ENCODE results near the gene SNX2. TPM values are rescaled to one million over a fixed set of nuclear protein-coding genes. Genes with fewer than 3 reads are reported as not detected.

Gene SNX2
- total RNA-seq, 2 donors from 2014 or later: 14.8 to 34.0 TPM

GRCh38 chr5:122781465-122781864 is 6.6 kb downstream of the SNX2 start:
- H3K4me3 ChIP-seq: no peak overlapping the region
- no peak for TF ChIP-seq POLR2A (IDR thresholded peaks at IDR 0.05)
- ATAC-seq: no peak
- H3K36me3 ChIP-seq (replicated peaks in 1 of 2; ENCODE audit: insufficient read depth in 1 of 2, low read depth in 2 of 2): no peaks in the 10 kb centered on the region
- intact Hi-C loops (cut with DNase I): no loop called here
- H3K9me3 ChIP-seq: no peaks in the 10 kb centered on the region
- no peak overlapping the region for H3K27ac ChIP-seq
- no peak for DNase-seq
- H3K27me3 ChIP-seq: no peaks in the 10 kb centered on the region
- WGBS, 2 donors: 0 to 95% methylated on average over 1 of the region's 1 CpG
- peaks cover 17% of the 10 kb centered on the region for H3K4me1 ChIP-seq

GRCh38 chr5:122785294-122785693 is 10.4 kb downstream of the SNX2 start:
- no peak for DNase-seq
- TF ChIP-seq POLR2A (IDR thresholded peaks at IDR 0.05) (no peak), CTCF (IDR thresholded peaks at IDR 0.05) (no peak)
- Histone ChIP-seq H3K4me3 (no peak overlapping the region), H3K27ac (no peak overlapping the region), H3K4me1 (no peaks in the 10 kb centered on the region), H3K9me3 (no peaks in the 10 kb centered on the region), H3K36me3 (replicated peaks in 1 of 2; ENCODE audit: insufficient read depth in 1 of 2, low read depth in 2 of 2) (no peaks in the 10 kb centered on the region), H3K27me3 (no peaks in the 10 kb centered on the region)
- intact Hi-C loops (cut with DNase I): no loop called here
- WGBS, 2 donors: 95 to 96% methylated on average over 1 of the region's 1 CpG
- no peak for ATAC-seq

GRCh38 chr5:122788371-122788770 is 13.5 kb downstream of the SNX2 start:
- Histone ChIP-seq H3K9me3 (no peaks in the 10 kb centered on the region), H3K27ac (no peak overlapping the region), H3K4me3 (no peak overlapping the region), H3K27me3 (no peaks in the 10 kb centered on the region), H3K4me1 (no peaks in the 10 kb centered on the region), H3K36me3 (replicated peaks in 1 of 2; ENCODE audit: insufficient read depth in 1 of 2, low read depth in 2 of 2) (no peaks in the 10 kb centered on the region)
- WGBS, 2 donors: 91 to 100% methylated on average over 1 of the region's 1 CpG
- DNase-seq (no peak), ATAC-seq (no peak)
- intact Hi-C loops (cut with DNase I): no loop called here
- TF ChIP-seq POLR2A (IDR thresholded peaks at IDR 0.05) (no peak), CTCF (IDR thresholded peaks at IDR 0.05) (no peak)

GRCh38 chr5:122788996-122789395 is 14.1 kb downstream of the SNX2 start:
- H3K36me3 ChIP-seq (replicated peaks in 1 of 2; ENCODE audit: insufficient read depth in 1 of 2, low read depth in 2 of 2): no peaks in the 10 kb centered on the region
- H3K27me3 ChIP-seq: no peaks in the 10 kb centered on the region
- H3K4me3 ChIP-seq: no peak overlapping the region
- ATAC-seq (no peak), DNase-seq (no peak)
- H3K9me3 ChIP-seq: no peaks in the 10 kb centered on the region
- TF ChIP-seq POLR2A (IDR thresholded peaks at IDR 0.05): no peak
- TF ChIP-seq CTCF (IDR thresholded peaks at IDR 0.05): no peak
- H3K27ac ChIP-seq: no peak overlapping the region
- intact Hi-C loops (cut with DNase I): no loop called here
- H3K4me1 ChIP-seq: no peaks in the 10 kb centered on the region

GRCh38 chr5:122789461-122790171 is 14.7 kb downstream of the SNX2 start:
- WGBS, 2 donors: 68 to 93% methylated on average over 5 of the region's 5 CpGs
- Histone ChIP-seq H3K4me3 (no peak overlapping the region), H3K27ac (no peak overlapping the region), H3K36me3 (replicated peaks in 1 of 2; ENCODE audit: insufficient read depth in 1 of 2, low read depth in 2 of 2) (no peaks in the 10 kb centered on the region), H3K9me3 (no peaks in the 10 kb centered on the region), H3K27me3 (no peaks in the 10 kb centered on the region), H3K4me1 (no peaks in the 10 kb centered on the region)
- intact Hi-C loops (cut with DNase I): no loop called here
- TF ChIP-seq POLR2A (IDR thresholded peaks at IDR 0.05) (no peak), CTCF (IDR thresholded peaks at IDR 0.05) (no peak)
- ATAC-seq (no peak), DNase-seq (no peak)
